DOHH2 (cell line): ENCODE data around the gene ALAS1.

Source experiments
- H3F3A ChIP-seq: fragments of 200-600 bp; sonication (generic), shearing (Covaris generic); 2 replicates; pipeline ENCODE4 v1.6.0; 2016; ENCODE audit warnings: antibody characterized with exemption, mild to moderate bottlenecking; ENCODE audit not compliant: control insufficient read depth, insufficient read depth
- H3K27ac ChIP-seq: fragments of 200-600 bp; sonication (generic); 2 replicates; pipeline ENCODE4 v1.5.1; 2014; ENCODE audit warnings: low read depth, mild to moderate bottlenecking, low read length, moderate library complexity
- H3K27me3 ChIP-seq: fragments of 200-600 bp; sonication (generic); 2 replicates; pipeline ENCODE4 v1.6.1; 2014; ENCODE audit warnings: mild to moderate bottlenecking, low read length, mixed read lengths; ENCODE audit not compliant: control insufficient read depth
- H3K36me3 ChIP-seq: fragments of 200-600 bp; sonication (generic); 2 replicates; pipeline ENCODE4 v1.6.1; 2014; ENCODE audit warnings: mild to moderate bottlenecking, low read length, moderate library complexity, mixed read lengths; ENCODE audit not compliant: control insufficient read depth
- H3K4me1 ChIP-seq: fragments of 200-600 bp; sonication (generic); 2 replicates; pipeline ENCODE4 v1.6.1; 2014; ENCODE audit warnings: mild to moderate bottlenecking, low read length, mixed read lengths; ENCODE audit not compliant: control insufficient read depth
- H3K4me2 ChIP-seq: fragments of 200-600 bp; sonication (generic); 2 replicates; pipeline ENCODE4 v1.6.0; 2014; ENCODE audit warnings: mild to moderate bottlenecking, low read length, moderate library complexity
- H3K4me3 ChIP-seq: fragments of 200-600 bp; sonication (generic); 2 replicates; pipeline ENCODE4 v1.5.1; 2014; ENCODE audit warnings: mild to moderate bottlenecking, low read length, mixed read lengths
- H3K79me2 ChIP-seq: fragments of 200-600 bp; sonication (generic); 2 replicates; pipeline ENCODE4 v1.6.1; 2014; ENCODE audit warnings: mild to moderate bottlenecking, low read length, mixed read lengths; ENCODE audit not compliant: control insufficient read depth
- H3K9me2 ChIP-seq: fragments of 200-600 bp; sonication (generic); replicated peaks from 2 replicates; pipeline ENCODE4 v1.6.1; 2014; ENCODE audit warnings: mild to moderate bottlenecking, low read length, mixed read lengths; ENCODE audit not compliant: control insufficient read depth
- H3K9me3 ChIP-seq: fragments of 200-600 bp; sonication (generic); 2 replicates; pipeline ENCODE4 v1.6.1; 2014; ENCODE audit warnings: antibody characterized with exemption, low read length, mixed read lengths; ENCODE audit not compliant: control insufficient read depth, insufficient read depth
- H4K20me1 ChIP-seq: fragments of 200-600 bp; sonication (generic); 2 replicates; pipeline ENCODE4 v1.6.0; 2014; ENCODE audit warnings: low read depth, mild to moderate bottlenecking, antibody characterized with exemption, low read length, moderate library complexity; ENCODE audit not compliant: control insufficient read depth, insufficient read depth
- EZH2phosphoT487 ChIP-seq: fragments of 200-600 bp; sonication (generic); IDR thresholded peaks from 2 replicates; pipeline ENCODE4 v1.6.1; 2017; ENCODE audit warnings: borderline replicate concordance, mild to moderate bottlenecking, antibody characterized with exemption, low read length, moderate library complexity, mixed read lengths
- TF ChIP-seq, protein P1 (sequence below): fragments of 200-600 bp; sonication (generic); IDR thresholded peaks from one replicate; pipeline ENCODE4 v1.5.1; 2014; ENCODE audit warnings: antibody characterized with exemption, mild to moderate bottlenecking, low read depth, low read length; ENCODE audit not compliant: poor library complexity, severe bottlenecking

Gene ALAS1

DNA sequence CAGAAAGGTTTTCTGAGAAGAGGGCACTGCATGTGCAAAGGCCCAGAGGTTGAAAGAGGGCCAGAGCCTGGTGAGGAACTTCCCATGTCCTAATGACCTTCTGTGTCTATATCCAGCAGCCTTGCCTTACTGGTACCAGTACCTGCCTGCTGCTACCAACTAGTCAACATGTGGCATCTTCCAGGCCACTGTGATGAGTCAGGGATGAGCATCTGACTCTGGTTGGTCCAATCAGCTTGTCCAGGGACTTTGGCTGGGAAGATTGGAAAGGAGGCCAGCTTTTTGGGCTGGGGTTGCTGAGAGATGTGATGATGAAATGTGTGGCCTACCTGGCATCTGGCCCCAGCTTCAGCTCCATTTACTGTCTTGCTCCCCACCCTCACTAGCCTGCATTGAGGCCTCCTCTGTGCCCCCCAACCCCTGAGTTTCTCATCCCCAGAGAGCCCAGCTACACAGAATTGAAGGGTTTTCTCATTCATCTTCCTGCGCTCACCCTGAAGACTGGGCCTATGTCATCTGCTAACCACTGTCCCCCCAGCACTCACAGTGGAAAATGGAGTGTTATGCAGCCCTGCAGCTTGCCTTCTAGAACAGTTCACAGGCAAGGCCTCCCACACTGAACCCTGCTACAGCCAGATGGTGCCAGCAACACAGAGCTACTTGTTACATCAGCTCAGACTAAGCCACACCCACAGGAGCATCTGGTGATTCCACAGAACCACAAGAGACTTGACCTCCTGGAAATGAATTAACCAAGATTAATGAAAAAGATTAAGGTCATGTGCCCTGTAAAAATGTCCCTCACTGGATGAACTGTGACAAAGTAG lies 42.3 kb downstream of the ALAS1 start:
- H3K27me3 ChIP-seq, result peaks cover 5% of the 10 kb centered on the region
- H4K20me1 ChIP-seq, result no peaks in the 10 kb centered on the region; the same call in 1 of the 2 replicates
- H3K9me2 ChIP-seq, result no peaks in the 10 kb centered on the region
- no peak overlapping the region for H3K27ac ChIP-seq
- peaks cover 42% of the 10 kb centered on the region for H3K4me1 ChIP-seq
- peak overlapping the region; percentile 85 for H3K4me3 ChIP-seq
- TF ChIP-seq, protein P1, sequence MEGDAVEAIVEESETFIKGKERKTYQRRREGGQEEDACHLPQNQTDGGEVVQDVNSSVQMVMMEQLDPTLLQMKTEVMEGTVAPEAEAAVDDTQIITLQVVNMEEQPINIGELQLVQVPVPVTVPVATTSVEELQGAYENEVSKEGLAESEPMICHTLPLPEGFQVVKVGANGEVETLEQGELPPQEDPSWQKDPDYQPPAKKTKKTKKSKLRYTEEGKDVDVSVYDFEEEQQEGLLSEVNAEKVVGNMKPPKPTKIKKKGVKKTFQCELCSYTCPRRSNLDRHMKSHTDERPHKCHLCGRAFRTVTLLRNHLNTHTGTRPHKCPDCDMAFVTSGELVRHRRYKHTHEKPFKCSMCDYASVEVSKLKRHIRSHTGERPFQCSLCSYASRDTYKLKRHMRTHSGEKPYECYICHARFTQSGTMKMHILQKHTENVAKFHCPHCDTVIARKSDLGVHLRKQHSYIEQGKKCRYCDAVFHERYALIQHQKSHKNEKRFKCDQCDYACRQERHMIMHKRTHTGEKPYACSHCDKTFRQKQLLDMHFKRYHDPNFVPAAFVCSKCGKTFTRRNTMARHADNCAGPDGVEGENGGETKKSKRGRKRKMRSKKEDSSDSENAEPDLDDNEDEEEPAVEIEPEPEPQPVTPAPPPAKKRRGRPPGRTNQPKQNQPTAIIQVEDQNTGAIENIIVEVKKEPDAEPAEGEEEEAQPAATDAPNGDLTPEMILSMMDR, result no peak
- TF ChIP-seq EZH2phosphoT487, result no peak
- peaks cover 44% of the 10 kb centered on the region for H3K79me2 ChIP-seq
- peak overlapping the region; percentile 99 for H3K4me2 ChIP-seq
- no peaks in the 10 kb centered on the region for H3K9me3 ChIP-seq
- H3F3A ChIP-seq, result peaks cover 2% of the 10 kb centered on the region; the same call in 1 of the 2 replicates
- H3K36me3 ChIP-seq, result peaks cover 8% of the 10 kb centered on the region

DNA sequence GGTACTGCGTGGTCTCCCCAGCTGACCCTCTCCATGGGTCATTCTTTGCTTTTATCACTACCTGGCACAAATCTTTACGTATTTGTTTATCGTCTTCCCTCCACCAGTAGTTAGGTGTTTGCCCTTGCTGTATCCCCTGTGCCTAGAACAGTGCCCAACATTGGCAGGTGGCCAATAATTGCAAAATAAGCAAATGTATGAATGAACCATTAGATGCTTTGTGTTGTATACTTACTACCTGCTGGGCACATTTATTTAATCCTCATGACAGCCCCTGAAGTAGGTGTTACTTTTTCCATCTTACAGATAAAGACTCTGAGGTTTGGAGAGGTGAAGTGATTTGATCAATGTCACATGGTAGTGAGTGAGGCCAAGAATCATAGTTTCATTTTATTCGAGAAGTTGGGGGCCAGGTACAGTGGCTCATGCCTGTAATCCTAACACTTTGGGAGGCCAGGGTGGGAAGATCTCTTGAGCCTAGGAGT lies 43.0 kb downstream of the ALAS1 start:
- Histone ChIP-seq H3K9me2 (no peaks in the 10 kb centered on the region), H3K36me3 (peaks cover 8% of the 10 kb centered on the region), H3K4me2 (peak overlapping the region; percentile 99), H3K4me1 (peaks cover 46% of the 10 kb centered on the region), H3K4me3 (peak overlapping the region; percentile 85), H3K27ac (no peak overlapping the region), H3K27me3 (peaks cover 9% of the 10 kb centered on the region), H4K20me1 (no peaks in the 10 kb centered on the region; the same call in 1 of the 2 replicates), H3K9me3 (no peaks in the 10 kb centered on the region), H3F3A (peaks cover 2% of the 10 kb centered on the region; the same call in 1 of the 2 replicates), H3K79me2 (peaks cover 40% of the 10 kb centered on the region)
- no peak for TF ChIP-seq EZH2phosphoT487
- TF ChIP-seq, protein P1, result no peak

DNA sequence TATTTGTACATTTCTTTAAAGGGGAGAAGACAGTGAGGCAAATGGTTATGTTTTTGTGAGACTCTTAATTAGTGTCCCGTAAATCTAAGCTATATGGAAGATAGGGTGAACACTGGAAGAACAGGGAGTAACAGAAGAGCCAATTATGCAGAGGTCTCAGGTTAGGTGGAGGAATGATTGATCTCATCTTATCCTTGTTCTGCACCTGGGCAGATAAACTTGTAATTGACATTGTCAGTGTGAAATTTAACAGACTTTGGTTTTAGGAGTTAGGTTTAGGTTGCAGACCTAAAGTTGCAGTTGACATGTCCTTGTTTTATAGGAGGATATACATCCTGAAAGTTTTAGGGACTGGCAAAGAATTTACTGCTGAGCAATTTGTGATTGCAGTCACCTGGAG lies 44.1 kb downstream of the ALAS1 start:
- peaks cover 2% of the 10 kb centered on the region; the same call in 1 of the 2 replicates for H3F3A ChIP-seq
- peaks cover 31% of the 10 kb centered on the region for H3K79me2 ChIP-seq
- peaks cover 52% of the 10 kb centered on the region for H3K4me1 ChIP-seq
- peaks cover 8% of the 10 kb centered on the region for H3K36me3 ChIP-seq
- H3K4me3 ChIP-seq, result no peak overlapping the region
- no peaks in the 10 kb centered on the region for H3K9me3 ChIP-seq
- TF ChIP-seq, protein P1, result no peak
- TF ChIP-seq EZH2phosphoT487, result no peak
- H3K9me2 ChIP-seq, result no peaks in the 10 kb centered on the region
- peaks cover 16% of the 10 kb centered on the region for H3K27me3 ChIP-seq
- H3K4me2 ChIP-seq, result no peak overlapping the region
- no peaks in the 10 kb centered on the region; the same call in 1 of the 2 replicates for H4K20me1 ChIP-seq
- no peak overlapping the region for H3K27ac ChIP-seq
